ENCODE data around the gene TAS2R16. TPM values are rescaled to one million over a fixed set of nuclear protein-coding genes. Genes with fewer than 3 reads are reported as not detected.

Gene TAS2R16
- total and polyA plus RNA-seq, 2 experiments from 2014 or later = not detected

DNA sequence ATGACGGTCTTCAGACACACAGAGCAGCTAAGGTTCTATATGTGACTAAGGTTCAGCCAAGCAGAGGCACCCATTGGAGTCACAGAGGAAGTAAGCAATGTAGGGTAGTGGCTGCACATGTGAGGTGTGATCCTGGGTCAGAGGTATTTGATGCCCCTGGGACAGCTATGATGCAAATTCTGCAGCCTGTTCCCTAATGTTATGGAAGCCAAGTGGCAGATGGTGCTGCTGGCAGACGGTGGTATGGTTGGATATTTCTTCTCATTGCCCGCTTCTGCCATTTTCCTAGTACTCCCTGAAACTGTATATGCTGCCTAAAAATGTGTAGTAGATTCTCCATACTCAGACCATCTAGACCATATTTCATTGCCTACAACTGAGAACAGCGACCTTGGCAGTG lies 7.2 kb downstream of the TAS2R16 start:
- H3K36me3 ChIP-seq (ENCODE audit: insufficient read depth) = no peaks in the 10 kb centered on the region
- H3K9me2 ChIP-seq (ENCODE audit: insufficient read depth) = no peaks in the 10 kb centered on the region
- TF ChIP-seq JUNB (IDR thresholded peaks at IDR 0.05; ENCODE audit: unreplicated experiment) = no peak
- TF ChIP-seq POLR2AphosphoS5 (IDR thresholded peaks at IDR 0.05; ENCODE audit: low read depth) = no peak
- no peak for TF ChIP-seq EZH2phosphoT487 (IDR thresholded peaks at IDR 0.05; ENCODE audit: unreplicated experiment)
- TF ChIP-seq NANOG (IDR thresholded peaks at IDR 0.05; ENCODE audit: borderline replicate concordance) = no peak
- TF ChIP-seq, protein P1, sequence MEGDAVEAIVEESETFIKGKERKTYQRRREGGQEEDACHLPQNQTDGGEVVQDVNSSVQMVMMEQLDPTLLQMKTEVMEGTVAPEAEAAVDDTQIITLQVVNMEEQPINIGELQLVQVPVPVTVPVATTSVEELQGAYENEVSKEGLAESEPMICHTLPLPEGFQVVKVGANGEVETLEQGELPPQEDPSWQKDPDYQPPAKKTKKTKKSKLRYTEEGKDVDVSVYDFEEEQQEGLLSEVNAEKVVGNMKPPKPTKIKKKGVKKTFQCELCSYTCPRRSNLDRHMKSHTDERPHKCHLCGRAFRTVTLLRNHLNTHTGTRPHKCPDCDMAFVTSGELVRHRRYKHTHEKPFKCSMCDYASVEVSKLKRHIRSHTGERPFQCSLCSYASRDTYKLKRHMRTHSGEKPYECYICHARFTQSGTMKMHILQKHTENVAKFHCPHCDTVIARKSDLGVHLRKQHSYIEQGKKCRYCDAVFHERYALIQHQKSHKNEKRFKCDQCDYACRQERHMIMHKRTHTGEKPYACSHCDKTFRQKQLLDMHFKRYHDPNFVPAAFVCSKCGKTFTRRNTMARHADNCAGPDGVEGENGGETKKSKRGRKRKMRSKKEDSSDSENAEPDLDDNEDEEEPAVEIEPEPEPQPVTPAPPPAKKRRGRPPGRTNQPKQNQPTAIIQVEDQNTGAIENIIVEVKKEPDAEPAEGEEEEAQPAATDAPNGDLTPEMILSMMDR (conservative IDR thresholded peaks at IDR 0.05; ENCODE audit: low read depth in 2 of 2) = no peak
- TF ChIP-seq ZNF331 (CRISPR knock-in tag; IDR thresholded peaks at IDR 0.05; ENCODE audit: low read depth) = no peak
- TF ChIP-seq STAT1 (IDR thresholded peaks at IDR 0.05; ENCODE audit: unreplicated experiment) = no peak
- TF ChIP-seq, protein P2, sequence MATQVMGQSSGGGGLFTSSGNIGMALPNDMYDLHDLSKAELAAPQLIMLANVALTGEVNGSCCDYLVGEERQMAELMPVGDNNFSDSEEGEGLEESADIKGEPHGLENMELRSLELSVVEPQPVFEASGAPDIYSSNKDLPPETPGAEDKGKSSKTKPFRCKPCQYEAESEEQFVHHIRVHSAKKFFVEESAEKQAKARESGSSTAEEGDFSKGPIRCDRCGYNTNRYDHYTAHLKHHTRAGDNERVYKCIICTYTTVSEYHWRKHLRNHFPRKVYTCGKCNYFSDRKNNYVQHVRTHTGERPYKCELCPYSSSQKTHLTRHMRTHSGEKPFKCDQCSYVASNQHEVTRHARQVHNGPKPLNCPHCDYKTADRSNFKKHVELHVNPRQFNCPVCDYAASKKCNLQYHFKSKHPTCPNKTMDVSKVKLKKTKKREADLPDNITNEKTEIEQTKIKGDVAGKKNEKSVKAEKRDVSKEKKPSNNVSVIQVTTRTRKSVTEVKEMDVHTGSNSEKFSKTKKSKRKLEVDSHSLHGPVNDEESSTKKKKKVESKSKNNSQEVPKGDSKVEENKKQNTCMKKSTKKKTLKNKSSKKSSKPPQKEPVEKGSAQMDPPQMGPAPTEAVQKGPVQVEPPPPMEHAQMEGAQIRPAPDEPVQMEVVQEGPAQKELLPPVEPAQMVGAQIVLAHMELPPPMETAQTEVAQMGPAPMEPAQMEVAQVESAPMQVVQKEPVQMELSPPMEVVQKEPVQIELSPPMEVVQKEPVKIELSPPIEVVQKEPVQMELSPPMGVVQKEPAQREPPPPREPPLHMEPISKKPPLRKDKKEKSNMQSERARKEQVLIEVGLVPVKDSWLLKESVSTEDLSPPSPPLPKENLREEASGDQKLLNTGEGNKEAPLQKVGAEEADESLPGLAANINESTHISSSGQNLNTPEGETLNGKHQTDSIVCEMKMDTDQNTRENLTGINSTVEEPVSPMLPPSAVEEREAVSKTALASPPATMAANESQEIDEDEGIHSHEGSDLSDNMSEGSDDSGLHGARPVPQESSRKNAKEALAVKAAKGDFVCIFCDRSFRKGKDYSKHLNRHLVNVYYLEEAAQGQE (IDR thresholded peaks at IDR 0.05; ENCODE audit: unreplicated experiment) = no peak
- TF ChIP-seq, protein P3, sequence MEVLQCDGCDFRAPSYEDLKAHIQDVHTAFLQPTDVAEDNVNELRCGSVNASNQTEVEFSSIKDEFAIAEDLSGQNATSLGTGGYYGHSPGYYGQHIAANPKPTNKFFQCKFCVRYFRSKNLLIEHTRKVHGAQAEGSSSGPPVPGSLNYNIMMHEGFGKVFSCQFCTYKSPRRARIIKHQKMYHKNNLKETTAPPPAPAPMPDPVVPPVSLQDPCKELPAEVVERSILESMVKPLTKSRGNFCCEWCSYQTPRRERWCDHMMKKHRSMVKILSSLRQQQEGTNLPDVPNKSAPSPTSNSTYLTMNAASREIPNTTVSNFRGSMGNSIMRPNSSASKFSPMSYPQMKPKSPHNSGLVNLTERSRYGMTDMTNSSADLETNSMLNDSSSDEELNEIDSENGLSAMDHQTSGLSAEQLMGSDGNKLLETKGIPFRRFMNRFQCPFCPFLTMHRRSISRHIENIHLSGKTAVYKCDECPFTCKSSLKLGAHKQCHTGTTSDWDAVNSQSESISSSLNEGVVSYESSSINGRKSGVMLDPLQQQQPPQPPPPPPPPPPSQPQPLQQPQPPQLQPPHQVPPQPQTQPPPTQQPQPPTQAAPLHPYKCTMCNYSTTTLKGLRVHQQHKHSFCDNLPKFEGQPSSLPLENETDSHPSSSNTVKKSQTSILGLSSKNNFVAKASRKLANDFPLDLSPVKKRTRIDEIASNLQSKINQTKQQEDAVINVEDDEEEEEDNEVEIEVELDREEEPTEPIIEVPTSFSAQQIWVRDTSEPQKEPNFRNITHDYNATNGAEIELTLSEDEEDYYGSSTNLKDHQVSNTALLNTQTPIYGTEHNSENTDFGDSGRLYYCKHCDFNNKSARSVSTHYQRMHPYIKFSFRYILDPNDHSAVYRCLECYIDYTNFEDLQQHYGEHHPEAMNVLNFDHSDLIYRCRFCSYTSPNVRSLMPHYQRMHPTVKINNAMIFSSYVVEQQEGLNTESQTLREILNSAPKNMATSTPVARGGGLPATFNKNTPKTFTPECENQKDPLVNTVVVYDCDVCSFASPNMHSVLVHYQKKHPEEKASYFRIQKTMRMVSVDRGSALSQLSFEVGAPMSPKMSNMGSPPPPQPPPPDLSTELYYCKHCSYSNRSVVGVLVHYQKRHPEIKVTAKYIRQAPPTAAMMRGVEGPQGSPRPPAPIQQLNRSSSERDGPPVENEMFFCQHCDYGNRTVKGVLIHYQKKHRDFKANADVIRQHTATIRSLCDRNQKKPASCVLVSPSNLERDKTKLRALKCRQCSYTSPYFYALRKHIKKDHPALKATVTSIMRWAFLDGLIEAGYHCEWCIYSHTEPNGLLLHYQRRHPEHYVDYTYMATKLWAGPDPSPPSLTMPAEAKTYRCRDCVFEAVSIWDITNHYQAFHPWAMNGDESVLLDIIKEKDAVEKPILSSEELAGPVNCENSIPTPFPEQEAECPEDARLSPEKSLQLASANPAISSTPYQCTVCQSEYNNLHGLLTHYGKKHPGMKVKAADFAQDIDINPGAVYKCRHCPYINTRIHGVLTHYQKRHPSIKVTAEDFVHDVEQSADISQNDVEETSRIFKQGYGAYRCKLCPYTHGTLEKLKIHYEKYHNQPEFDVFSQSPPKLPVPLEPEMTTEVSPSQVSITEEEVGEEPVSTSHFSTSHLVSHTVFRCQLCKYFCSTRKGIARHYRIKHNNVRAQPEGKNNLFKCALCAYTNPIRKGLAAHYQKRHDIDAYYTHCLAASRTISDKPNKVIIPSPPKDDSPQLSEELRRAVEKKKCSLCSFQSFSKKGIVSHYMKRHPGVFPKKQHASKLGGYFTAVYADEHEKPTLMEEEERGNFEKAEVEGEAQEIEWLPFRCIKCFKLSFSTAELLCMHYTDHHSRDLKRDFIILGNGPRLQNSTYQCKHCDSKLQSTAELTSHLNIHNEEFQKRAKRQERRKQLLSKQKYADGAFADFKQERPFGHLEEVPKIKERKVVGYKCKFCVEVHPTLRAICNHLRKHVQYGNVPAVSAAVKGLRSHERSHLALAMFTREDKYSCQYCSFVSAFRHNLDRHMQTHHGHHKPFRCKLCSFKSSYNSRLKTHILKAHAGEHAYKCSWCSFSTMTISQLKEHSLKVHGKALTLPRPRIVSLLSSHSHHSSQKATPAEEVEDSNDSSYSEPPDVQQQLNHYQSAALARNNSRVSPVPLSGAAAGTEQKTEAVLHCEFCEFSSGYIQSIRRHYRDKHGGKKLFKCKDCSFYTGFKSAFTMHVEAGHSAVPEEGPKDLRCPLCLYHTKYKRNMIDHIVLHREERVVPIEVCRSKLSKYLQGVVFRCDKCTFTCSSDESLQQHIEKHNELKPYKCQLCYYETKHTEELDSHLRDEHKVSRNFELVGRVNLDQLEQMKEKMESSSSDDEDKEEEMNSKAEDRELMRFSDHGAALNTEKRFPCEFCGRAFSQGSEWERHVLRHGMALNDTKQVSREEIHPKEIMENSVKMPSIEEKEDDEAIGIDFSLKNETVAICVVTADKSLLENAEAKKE (CRISPR knock-in tag; IDR thresholded peaks at IDR 0.05) = no peak
- no peak for TF ChIP-seq CREB1 (CRISPR knock-in tag; IDR thresholded peaks at IDR 0.05; ENCODE audit: low read depth)
- Mint-ChIP-seq H3K36me3 (ENCODE audit: low read depth) (no peaks in the 10 kb centered on the region), H3K9me3 (no peaks in the 10 kb centered on the region), H3K4me3 (no peak overlapping the region), H3K27ac (no peak overlapping the region), H3K4me1 (peaks cover 4% of the 10 kb centered on the region; the same call in 2 of the 3 replicates), H3K27me3 (ENCODE audit: insufficient read depth, low read depth, poor library complexity) (no peaks in the 10 kb centered on the region)
- ATAC-seq = no peak
- H3K4me2 ChIP-seq = no peak overlapping the region
- no peak overlapping the region for H3K27ac ChIP-seq (ENCODE audit: low read depth)
- no peaks in the 10 kb centered on the region for H3K27me3 ChIP-seq (ENCODE audit: insufficient read depth)
- no peaks in the 10 kb centered on the region for H4K20me1 ChIP-seq (replicated peaks; ENCODE audit: insufficient read depth)
- no peaks in the 10 kb centered on the region for H3F3A ChIP-seq (replicated peaks; ENCODE audit: low read depth)
- peaks cover 8% of the 10 kb centered on the region; the same call in 1 of the 2 replicates for H3K4me1 ChIP-seq (ENCODE audit: insufficient read depth)
- no peak overlapping the region for H3K4me3 ChIP-seq
- no peak for DNase-seq (ENCODE audit: low spot score)
- H2AFZ ChIP-seq = no peak overlapping the region
- no peaks in the 10 kb centered on the region for H3K79me2 ChIP-seq (replicated peaks; ENCODE audit: insufficient read depth)
